ENCODE results near the gene TTC31.

The TTC31 gene

DNA sequence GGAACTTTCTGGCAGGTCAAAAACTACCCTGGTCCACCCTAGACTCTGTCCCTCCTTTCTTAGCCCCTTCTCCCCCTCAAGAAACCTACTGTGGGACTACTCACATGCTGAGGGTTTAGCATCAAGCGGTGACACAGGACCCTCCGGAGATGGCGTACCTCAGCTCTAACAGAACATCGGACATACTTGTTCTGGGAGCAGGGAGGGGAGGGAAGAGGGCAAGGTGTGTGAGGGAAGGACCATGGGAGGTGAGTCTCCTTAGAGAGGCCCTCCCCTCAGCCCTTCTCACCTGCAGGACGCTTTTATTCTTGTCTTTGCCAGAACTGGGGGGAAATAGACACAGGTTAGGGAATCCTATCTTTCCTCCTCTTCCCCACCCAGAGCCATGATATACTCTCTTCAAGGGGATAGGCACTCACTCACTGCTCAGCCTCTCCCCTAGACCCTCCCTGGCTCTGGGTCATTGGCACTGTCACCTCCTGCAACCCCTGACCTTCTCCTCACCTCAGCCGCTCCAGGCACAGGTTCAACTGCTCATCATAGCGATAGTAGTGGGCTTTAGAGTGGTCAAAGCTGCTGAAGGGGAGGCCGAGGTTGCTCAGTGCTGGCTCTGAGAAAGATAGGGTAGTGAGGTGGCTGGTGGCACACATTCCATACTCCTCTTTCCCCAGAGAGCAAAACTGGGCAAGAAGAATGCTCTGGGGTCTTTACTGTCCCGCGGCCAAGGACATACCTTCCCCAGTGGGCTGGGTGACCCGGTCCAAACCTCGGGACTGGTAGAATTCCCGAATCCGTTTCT is 22.8 kb downstream of the TTC31 start:
- no peak for DNase-seq

- DNase-seq, result peak; percentile 99
These were observed 24.5 kb downstream of the TTC31 start, which contains the start of gene PCGF1 for GRCh38 chr2:74507145-74507925. Gene PCGF1, minus strand, starts transcription at chr2:74507695. Its CDS starts 27 bp downstream, at chr2:74507668.

DNA sequence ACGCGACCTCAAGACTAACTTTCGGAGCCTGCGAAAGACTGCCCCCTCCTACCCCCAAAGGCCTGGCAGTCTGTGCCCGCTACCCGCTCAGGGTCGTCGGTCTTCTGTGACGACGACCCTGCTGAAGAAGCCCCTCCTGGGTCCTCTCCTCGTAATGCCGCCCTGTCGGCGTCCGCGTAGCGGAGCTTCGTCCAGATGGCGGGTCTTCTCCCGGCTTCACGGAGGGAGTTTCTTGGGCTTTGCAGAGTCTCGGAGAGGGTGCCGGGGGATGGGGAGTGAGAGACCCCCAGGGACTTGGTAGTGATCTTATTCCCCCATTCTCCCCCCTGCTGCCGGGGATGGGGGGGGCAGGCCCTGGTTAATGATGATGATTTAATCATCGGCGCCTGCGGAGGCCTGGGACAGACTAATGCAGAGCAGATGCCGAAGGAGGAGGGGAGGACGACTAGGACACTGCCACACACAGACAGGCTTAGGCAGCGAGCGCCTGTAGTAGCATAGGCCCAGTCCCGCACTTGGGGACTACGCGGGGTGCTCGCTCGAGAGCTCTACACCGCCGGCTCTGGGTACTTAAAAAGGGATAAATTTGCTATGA is 25.1 kb downstream of the TTC31 start:
- DNase-seq, result peak in 1 of 2 experiments; percentile 51

- DNase-seq, result no peak
These were observed 27.4 kb downstream of the TTC31 start for GRCh38 chr2:74510272-74510671.

- DNase-seq, result no peak
These were observed 28.5 kb downstream of the TTC31 start for GRCh38 chr2:74511104-74511989.

GRCh38 chr2:74512744-74513604 is 30.1 kb downstream of the TTC31 start:
- DNase-seq, result no peak

- no peak for DNase-seq
These were observed 30.9 kb downstream of the TTC31 start for GRCh38 chr2:74513605-74514367.

DNA sequence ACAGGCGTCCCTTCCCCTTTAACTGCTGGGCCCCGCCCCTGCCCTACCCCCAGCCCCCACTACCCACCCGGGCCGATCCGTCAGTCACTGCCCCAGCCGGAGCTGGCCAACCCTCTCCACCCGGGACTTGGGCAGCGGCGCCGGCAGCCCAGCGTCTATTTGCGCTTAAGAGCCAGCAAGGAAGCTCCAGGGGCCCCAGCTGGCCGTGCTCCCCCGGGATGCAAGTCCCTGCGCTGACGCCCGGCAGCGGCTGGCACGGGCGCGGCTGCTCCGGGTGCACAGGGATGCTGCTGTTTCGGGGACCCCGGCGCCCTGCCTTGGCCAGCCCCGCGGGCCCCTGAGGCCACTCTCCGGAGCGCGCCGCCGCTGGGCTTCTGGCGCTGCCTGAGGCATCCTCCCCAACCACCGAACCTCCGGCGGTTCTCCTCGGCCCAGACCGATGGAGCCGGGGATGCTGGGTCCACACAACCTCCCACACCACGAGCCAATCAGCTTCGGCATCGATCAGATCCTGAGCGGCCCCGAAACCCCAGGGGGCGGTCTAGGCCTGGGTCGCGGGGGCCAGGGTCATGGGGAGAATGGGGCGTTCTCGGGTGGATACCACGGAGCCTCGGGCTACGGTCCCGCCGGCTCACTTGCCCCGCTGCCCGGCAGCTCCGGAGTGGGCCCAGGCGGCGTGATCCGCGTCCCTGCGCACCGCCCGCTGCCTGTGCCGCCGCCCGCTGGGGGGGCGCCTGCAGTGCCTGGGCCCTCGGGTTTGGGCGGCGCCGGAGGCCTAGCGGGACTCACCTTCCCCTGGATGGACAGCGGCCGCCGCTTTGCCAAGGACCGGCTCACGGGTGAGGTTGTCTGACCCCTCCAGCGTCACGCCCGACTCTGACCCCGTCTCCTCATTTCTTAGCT is 31.7 kb downstream of the TTC31 start, which contains the start of gene TLX2:
TLX2 (plus strand) TSS at position 83 of the 903 bp plus-strand sequence; CDS start at position 440, 357 bp downstream.
- no peak for DNase-seq

DNA sequence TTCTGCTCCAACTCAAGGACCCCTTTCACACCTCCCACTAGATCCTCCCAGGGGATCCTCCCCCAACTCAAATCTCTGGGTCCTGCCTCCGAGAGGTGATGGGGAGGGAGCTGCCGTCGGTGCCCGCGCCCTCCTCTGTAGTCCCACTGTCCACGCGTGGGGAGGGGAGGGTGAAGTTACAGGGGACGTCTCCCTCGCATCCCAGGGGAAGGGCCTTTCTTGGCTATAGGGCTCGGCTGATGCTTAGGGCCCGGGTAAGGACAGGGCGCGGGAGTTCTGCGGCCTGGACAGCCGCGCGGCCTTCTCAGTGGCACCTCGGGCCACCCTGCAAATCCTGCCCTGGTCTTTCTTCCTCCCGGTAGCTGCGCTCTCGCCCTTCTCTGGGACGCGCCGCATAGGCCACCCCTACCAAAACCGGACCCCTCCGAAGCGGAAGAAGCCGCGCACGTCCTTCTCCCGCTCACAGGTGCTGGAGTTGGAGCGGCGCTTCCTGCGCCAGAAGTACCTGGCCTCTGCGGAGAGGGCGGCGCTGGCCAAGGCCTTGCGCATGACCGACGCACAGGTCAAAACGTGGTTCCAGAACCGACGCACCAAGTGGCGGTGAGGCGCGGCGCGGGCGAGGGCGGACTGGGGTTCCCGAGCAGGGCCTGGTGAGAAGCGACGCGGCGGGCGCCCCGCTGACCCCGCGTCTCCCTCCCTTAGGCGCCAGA is 32.5 kb downstream of the TTC31 start:
- no peak for DNase-seq

- DNase-seq, result no peak
These were observed 33.2 kb downstream of the TTC31 start for GRCh38 chr2:74515981-74516633.

DNA sequence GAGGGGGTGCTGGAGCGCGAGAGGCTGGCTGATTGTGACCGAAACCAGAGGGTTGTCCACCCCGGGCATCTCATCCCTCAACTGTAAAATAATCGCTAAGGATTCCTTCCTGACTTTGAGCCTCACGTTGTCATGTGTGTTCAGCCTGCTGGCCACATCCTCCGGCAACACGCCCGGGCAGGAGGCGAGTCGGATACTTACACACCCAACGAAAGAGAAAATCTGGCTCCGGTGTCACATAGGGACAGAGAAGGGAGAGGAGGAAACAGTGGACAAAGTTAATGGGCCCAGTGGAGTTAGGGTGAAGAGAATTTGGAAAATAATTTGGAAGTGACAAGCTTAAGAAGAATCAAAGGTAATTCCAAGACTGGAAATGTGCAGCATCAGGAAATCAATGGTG is 33.8 kb downstream of the TTC31 start:
- DNase-seq, result no peak

- DNase-seq, result no peak
These were observed 39.6 kb downstream of the TTC31 start for GRCh38 chr2:74522516-74522915.

GRCh38 chr2:74524005-74524404 is 41.1 kb downstream of the TTC31 start:
- DNase-seq, result no peak

DNA sequence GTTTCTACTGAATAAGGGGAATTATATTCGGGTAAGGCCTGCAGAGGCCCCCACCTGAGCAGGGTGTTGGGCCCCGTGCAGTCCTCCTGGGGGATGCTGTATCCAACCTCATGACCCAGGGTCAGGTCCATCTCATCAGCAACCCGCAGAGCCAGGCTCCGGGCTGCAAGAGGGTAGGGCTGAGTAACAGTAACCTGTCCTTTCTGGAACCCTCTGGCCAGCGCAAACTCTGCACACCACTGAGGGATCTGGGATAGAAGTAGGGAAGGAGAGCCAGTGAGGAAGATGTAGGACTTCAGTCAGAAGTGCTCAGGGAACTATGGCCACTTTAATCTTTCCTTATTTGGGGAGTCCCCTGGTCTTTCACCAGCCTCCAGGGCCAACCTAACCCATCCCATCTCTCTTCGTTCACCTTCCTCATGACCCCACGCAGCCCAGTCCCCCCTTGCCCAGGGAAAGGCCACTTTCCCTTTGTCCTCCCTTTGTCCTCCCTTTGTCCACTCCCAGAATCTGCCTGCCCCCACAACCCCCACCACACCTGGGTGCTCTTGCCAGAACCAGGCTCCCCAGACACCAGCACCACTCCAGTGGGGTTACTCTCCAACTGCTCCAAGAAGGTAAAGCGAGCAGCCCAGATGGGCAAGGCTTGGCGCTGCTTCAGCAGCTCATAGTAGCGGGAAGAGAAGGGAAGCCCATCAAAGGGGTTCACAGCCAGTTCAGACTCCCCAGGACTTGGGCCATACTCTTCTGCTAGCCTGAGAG is 42.3 kb downstream of the TTC31 start:
- DNase-seq, result no peak

GRCh38 chr2:74525717-74526648 is 43.1 kb downstream of the TTC31 start, which contains the start of gene DQX1:
Gene DQX1, minus strand, starts transcription at chr2:74526231. Its CDS starts 502 bp downstream, at chr2:74525729.
- no peak for DNase-seq

GRCh38 chr2:74526649-74527230 is 43.9 kb downstream of the TTC31 start:
- DNase-seq, result no peak

All from NCI-H2081 (cell line).